GM21423 (cell line): ENCODE measurements around the gene DDAH2.

Experiments
- ATAC-seq: cut with Tn5 transposase; IDR thresholded peaks from one replicate; pipeline ENCODE4 v1.9.1; 2021; ENCODE audit warnings: mild to moderate bottlenecking, moderate library complexity; ENCODE audit not compliant: unreplicated experiment

Gene DDAH2

DNA sequence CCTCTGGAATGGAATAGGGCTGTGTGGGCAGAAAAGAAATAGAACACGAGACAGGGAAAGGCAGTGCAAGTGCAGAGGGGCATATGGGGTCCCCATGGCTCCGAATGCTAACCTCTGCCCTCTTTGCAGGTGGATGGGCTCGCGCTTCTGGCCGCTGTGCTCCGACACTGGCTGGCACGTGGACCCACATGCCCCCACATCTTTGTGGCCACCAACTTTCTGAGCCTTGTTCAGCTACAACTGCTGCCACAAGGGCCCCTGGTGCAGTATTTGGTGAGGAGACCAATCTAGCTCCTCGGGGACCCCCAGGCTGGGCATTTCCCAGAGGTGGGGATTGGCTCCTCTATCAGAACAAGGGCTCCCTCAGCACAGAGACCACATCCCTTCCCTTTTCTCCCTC lies 32.2 kb upstream of the DDAH2 start:
- ATAC-seq = no peak

GRCh38 chr6:31760790-31761189 lies 31.7 kb upstream of the DDAH2 start:
- no peak for ATAC-seq

- no peak for ATAC-seq
Observed at GRCh38 chr6:31758281-31758680, 29.2 kb upstream of the DDAH2 start.

- ATAC-seq = no peak
Observed at GRCh38 chr6:31752739-31753319, 23.7 kb upstream of the DDAH2 start.

- ATAC-seq = no peak
Observed at GRCh38 chr6:31750411-31751022, 21.4 kb upstream of the DDAH2 start.

DNA sequence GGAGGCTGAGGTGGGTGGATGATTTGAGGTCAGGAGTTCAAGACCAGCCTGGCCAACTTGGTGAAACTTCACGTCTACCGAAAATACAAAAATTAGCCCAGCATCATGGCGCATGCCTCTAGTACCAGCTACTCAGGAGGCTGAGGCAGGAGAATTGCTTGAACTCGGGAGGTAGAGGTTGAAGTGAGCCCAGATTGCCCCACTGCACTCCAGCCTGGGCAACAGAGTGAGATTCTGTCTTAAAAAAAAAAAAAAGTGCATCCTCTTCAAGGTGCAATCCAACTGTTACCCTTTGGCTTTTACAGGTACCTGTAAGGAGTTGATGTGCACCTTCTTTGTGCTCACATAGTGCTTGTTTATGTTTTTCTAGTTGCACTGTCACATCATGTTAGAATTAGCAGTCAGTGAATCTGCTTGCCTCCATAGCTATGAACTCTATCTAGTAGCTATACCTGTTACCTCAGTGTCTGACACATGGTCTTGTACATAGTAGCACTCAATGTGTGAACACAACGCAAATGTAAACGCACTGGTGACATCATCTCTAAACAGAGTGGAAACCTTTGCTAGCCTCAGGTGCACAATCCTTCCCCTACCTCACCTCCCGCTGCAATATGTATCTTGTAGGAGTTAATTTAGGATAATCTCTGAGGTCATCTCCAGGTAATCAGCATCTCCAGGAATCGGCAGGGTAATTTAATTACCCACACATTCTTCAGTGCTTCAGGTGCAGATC lies 20.4 kb upstream of the DDAH2 start:
- no peak for ATAC-seq

- ATAC-seq = no peak
Observed at GRCh38 chr6:31744422-31744821, 15.3 kb upstream of the DDAH2 start.

GRCh38 chr6:31742894-31743293 lies 13.8 kb upstream of the DDAH2 start:
- ATAC-seq = no peak

- no peak for ATAC-seq
Observed at GRCh38 chr6:31741815-31742214, 12.7 kb upstream of the DDAH2 start.

DNA sequence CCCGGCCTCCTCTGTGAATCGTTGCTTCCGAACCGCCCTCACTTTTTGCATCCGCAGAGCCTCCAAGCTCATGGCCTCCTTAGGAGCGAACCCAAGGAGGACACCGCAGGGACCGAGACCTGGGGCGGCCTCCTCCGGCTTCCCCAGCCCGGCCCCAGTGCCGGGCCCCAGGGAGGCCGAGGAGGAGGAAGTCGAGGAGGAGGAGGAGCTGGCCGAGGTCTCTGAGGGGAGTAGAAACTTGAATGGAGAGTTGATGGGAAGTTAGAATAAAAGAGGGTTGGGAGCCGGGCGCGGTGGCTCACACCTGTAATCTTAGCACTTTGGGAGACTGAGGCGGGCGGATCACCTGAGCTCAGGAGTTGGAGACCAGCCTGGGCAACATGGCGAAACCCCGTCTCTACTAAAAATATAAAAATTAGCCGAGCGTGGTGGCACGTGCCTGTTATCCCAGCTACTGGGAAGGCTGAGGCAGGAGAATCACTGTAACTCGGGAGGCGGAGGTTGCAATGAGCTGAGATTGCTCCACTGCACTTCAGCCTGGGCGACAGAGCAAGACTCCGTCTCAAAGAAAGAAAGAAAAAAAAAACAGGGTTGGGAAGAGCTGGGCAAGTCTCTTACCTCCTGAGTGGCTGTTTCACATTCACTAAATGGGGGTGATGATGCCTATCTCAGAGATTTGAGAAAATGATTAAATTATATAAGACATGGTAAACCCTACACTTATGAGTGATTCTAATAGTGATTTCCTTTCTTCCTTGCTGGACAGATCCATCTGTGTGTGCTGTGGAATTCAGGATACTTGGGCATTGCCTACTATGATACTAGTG lies 11.5 kb upstream of the DDAH2 start:
- ATAC-seq = no peak

DNA sequence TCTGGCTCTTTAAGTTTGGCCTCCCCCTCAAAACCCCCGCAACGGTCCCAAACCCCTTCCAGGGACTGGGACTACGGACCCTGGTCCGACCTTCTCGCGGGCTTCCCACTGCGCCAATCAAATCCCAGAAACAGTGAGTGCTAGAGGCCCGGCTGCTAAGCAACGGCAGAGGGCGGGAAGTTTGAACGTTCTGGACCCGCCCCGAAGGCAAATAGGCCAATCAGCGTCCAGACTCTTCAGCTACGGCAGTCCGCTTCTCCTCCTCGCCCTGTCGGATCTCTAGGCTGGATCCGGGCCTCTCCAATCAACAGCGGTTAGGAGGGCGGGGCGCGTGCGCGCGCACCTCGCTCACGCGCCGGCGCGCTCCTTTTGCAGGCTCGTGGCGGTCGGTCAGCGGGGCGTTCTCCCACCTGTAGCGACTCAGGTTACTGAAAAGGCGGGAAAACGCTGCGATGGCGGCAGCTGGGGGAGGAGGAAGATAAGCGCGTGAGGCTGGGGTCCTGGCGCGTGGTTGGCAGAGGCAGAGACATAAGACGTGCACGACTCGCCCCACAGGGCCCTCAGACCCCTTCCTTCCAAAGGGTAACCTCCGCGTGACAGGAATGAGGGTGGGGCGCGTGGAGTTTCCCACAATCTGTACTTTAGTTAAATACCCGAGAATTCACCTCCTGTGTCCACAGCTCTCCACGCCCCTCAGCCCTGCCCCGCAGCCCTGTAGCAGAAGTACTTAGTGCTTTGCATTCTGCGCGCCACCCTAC lies 10.7 kb upstream of the DDAH2 start, which contains the start of gene MSH5:
TSS of gene MSH5 (plus strand) at position 367 of the 758 bp plus-strand sequence. CDS start 462 bp downstream, outside the sequence.
- peak; percentile 69 for ATAC-seq

DNA sequence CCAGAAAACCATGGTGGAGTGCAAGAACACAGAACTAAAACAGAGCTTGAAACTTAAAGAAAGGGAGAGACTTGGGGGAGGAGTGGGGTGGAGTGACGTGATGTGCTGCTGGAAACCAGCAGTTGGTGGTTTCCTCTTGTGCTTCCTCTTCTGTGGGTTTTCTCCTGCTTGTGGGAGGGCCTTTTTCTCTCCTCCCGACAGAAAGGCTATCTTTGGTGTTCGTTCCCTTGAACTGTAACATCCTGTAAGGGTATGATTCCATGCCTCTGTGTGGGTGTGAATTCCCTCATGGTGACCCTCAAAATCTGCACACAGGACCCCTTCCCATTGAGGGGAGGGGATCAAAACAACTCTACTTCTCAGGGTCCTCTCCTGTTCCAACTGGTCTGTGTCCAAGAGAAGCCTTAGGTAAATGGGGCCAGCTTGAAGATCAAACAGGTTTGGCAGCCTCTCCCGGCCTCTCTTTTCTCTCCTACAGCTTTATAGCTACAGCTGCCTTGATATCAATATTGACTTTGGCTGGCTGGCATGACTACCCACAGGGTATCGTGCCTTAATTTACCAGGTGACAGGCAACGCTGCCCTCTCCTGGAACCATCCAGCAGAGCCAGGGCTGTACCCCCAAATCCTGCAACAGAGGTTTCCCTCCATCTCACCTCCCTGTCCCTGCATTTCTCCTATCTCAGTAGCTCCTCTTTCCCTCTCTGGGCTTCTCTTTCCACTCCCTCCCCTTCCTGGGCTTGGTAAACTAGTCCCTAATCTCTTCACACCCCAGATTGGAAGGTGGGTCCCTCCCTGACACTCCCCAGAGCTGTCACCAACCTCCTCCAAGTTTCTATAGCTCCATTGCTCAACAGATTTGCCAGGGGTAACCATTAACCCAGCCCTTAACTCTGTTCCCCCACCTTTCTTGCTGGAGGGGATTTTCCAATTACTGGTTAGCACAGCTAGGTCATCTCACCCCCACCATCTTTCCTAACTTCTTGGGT lies 9.2 kb upstream of the DDAH2 start:
- ATAC-seq = no peak

GRCh38 chr6:31737315-31737990 lies 8.4 kb upstream of the DDAH2 start:
- no peak for ATAC-seq

DNA sequence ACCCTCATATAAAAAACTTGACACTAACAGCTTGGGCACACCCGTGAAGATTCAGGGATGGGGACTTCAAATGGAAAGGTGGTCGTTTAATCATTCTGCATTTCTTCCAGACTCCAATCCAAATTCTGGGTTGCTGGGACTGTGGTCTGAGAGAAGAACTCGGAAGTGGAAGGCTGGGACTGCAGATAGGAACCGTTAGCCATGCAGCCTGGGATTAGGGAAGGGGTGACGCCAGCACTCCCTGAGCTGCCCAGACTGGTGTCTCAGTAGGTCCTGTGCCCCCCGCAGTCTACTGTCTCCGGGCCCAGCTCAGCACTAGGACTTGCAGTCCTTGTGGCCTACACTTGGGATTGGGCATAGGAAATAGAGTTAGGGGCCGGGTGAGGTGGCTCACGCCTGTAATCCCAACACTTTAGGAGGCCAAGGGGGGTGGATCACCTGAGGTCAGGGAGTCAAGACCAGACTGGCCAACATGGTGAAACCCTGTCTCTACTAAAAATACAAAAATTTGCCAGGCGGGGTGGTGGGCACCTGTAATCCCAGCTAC lies 7.7 kb upstream of the DDAH2 start:
- ATAC-seq = no peak

DNA sequence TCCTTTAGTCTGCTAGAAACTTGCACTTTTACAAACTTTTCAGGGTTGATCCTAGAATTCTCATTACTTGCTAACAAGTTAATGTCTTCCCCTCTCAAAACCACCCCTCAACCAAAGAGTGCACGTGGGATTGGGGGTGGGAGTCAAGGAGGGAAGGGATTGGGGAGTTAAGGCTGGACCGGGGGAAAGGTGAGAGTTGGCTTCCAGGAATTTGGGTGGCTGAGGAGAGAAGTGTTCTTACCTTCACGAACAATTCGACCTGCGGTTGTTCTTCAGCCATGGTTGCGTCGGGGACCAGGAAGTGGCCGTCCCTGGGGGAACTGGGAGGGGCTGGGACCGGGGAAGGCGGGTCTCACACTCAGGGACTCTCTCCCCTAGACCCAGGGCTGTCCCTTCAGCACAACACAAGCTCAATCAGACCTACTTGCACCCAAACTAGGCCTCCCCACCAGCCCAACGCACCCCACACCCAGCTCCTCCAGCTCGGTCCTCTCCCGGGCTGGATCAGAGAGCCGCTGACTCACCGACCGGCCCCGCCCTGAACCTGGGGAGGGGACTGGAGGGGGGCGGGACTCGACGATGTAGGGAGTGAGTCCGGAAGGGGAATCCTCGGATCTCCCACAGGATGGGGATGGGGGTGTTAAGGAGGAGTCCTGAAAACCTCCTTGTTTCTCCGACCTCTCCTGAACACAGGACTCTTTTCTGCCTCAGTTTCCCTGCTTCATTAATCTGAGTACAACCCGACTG lies 7.1 kb upstream of the DDAH2 start, which contains the start of gene CLIC1:
TSS of gene CLIC1 (minus strand) at position 510 of the 747 bp plus-strand sequence. CDS start at position 280, 230 bp downstream.
- ATAC-seq = no peak

GRCh38 chr6:31734821-31735406 lies 5.8 kb upstream of the DDAH2 start:
- peak; percentile 30 for ATAC-seq

DNA sequence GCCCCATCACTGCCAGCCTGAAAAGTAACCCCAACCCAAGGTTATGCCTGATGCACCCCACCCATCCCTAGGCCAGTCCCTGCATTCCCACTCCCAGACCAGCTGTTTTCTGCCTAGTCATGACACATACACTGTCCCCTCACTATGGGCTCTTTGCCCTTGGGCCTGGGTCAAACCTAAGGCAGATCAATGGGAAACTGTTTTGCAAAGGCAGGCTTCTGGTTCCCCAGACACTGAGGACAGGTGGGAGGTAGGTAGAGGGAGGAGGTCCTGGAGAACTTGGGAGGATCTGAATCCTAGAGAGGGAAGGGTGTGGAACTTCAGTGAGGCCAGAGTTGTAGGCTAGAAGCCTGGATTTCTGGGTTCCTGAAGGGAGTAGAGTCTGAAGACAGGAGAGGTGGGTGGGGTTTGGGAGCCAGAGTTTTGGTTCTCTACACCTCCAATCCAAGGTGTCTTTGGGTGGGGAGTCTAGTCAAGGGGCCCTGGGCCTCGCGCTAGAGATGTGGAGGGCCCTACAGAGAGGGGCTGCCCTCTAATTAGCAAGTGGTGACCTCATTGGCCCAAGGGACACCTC lies 5.2 kb upstream of the DDAH2 start:
- ATAC-seq = no peak
